BLaER1 treated with 17β-estradiol and CSF1 and Interleukin-3, amounts not matched to agents 10 nM and 100 nM (cell line): Measurements from ENCODE around the gene TTC39B.

ENCODE experiments used
- H3K27ac ChIP-seq, 11 experiments: shearing (Covaris generic); formaldehyde crosslinking; 2 replicates each; pipeline ENCODE4 v1.8.1; 2022
- H3K27me3 ChIP-seq, 11 experiments: shearing (Covaris generic); formaldehyde crosslinking; 2 replicates each; pipeline ENCODE4 v1.8.1; 2022
- H3K36me3 ChIP-seq, 11 experiments: shearing (Covaris generic); formaldehyde crosslinking; 2 replicates each; pipeline ENCODE4 v1.8.1; 2022
- H3K4me1 ChIP-seq, 10 experiments: shearing (Covaris generic); formaldehyde crosslinking; 2 replicates each; pipeline ENCODE4 v1.8.1; 2022
- H3K4me2 ChIP-seq, 11 experiments: shearing (Covaris generic); formaldehyde crosslinking; 2 replicates each; pipeline ENCODE4 v1.8.1; 2022
- H3K4me3 ChIP-seq, 10 experiments: shearing (Covaris generic); formaldehyde crosslinking; 2 replicates each; pipeline ENCODE4 v1.8.1; 2022
- H3K9ac ChIP-seq, 11 experiments: shearing (Covaris generic); formaldehyde crosslinking; 2 replicates each; pipeline ENCODE4 v1.8.1; 2022
- H3K9me3 ChIP-seq, 11 experiments: shearing (Covaris generic); formaldehyde crosslinking; replicated peaks in 1 of 11; 2 replicates each; pipeline ENCODE4 v1.8.1; 2022
- H4K20me1 ChIP-seq, 11 experiments: shearing (Covaris generic); formaldehyde crosslinking; 2 replicates each; pipeline ENCODE4 v1.8.1; 2022
- Cebpa-rat ChIP-seq, 11 experiments: shearing (Covaris generic); IDR thresholded peaks; 2 replicates each; pipeline ENCODE4 v1.8.1; 2022

Gene TTC39B

GRCh38 chr9:15132091-15132490 lies 174.9 kb downstream of the TTC39B start:
- H3K36me3 ChIP-seq, result no peaks in the 10 kb centered on the region
- H3K27ac ChIP-seq, result no peak overlapping the region
- no peaks in the 10 kb centered on the region for H3K9me3 ChIP-seq
- H3K9ac ChIP-seq, result no peak overlapping the region
- H3K4me2 ChIP-seq, result no peak overlapping the region
- TF ChIP-seq Cebpa-rat (IDR thresholded peaks at IDR 0.05), result no peak
- no peak overlapping the region for H3K4me3 ChIP-seq
- H3K27me3 ChIP-seq, result peaks cover 6 to 18% (median 13%) of the 10 kb centered on the region in 11 experiments; a peak in 20 of 22 replicates
- no peaks in the 10 kb centered on the region for H3K4me1 ChIP-seq
- H4K20me1 ChIP-seq, result no peaks in the 10 kb centered on the region

- H4K20me1 ChIP-seq, result no peaks in the 10 kb centered on the region
- no peak overlapping the region for H3K9ac ChIP-seq
- no peak overlapping the region for H3K4me3 ChIP-seq
- no peaks in the 10 kb centered on the region for H3K4me1 ChIP-seq
- no peaks in the 10 kb centered on the region for H3K9me3 ChIP-seq
- no peak overlapping the region for H3K27ac ChIP-seq
- no peak for TF ChIP-seq Cebpa-rat (IDR thresholded peaks at IDR 0.05)
- H3K27me3 ChIP-seq, result peaks cover 16 to 28% (median 23%) of the 10 kb centered on the region in 11 experiments
- no peak overlapping the region for H3K4me2 ChIP-seq
- H3K36me3 ChIP-seq, result no peaks in the 10 kb centered on the region
Measured at GRCh38 chr9:15131094-15131493, 175.9 kb downstream of the TTC39B start.

- Histone ChIP-seq H3K27me3 (peaks cover 21 to 35% (median 30%) of the 10 kb centered on the region in 11 experiments), H3K4me3 (no peak overlapping the region), H3K36me3 (no peaks in the 10 kb centered on the region), H3K9ac (no peak overlapping the region), H3K9me3 (no peaks in the 10 kb centered on the region), H3K4me1 (no peaks in the 10 kb centered on the region), H3K27ac (no peak overlapping the region), H4K20me1 (no peaks in the 10 kb centered on the region), H3K4me2 (no peak overlapping the region)
- no peak for TF ChIP-seq Cebpa-rat (IDR thresholded peaks at IDR 0.05)
Measured at GRCh38 chr9:15127831-15128230, 179.2 kb downstream of the TTC39B start.

- Histone ChIP-seq H3K4me1 (no peaks in the 10 kb centered on the region), H3K27ac (no peak overlapping the region), H3K9me3 (no peaks in the 10 kb centered on the region), H3K4me3 (no peak overlapping the region), H3K36me3 (no peaks in the 10 kb centered on the region), H3K27me3 (peaks cover 9 to 14% (median 12%) of the 10 kb centered on the region in 11 experiments), H3K9ac (no peak overlapping the region), H3K4me2 (no peak overlapping the region), H4K20me1 (no peaks in the 10 kb centered on the region)
- no peak for TF ChIP-seq Cebpa-rat (IDR thresholded peaks at IDR 0.05)
Measured at GRCh38 chr9:15121630-15122029, 185.4 kb downstream of the TTC39B start.

- H3K4me1 ChIP-seq, result no peaks in the 10 kb centered on the region
- no peaks in the 10 kb centered on the region for H3K27me3 ChIP-seq
- no peak overlapping the region for H3K9ac ChIP-seq
- TF ChIP-seq Cebpa-rat (IDR thresholded peaks at IDR 0.05), result no peak
- H3K9me3 ChIP-seq, result no peaks in the 10 kb centered on the region
- H4K20me1 ChIP-seq, result no peaks in the 10 kb centered on the region
- H3K27ac ChIP-seq, result no peak overlapping the region
- H3K4me2 ChIP-seq, result no peak overlapping the region
- no peak overlapping the region for H3K4me3 ChIP-seq
- no peaks in the 10 kb centered on the region for H3K36me3 ChIP-seq
Measured at GRCh38 chr9:15116130-15116580, 190.9 kb downstream of the TTC39B start.

GRCh38 chr9:15115702-15116101 lies 191.3 kb downstream of the TTC39B start:
- Histone ChIP-seq H3K36me3 (no peaks in the 10 kb centered on the region), H4K20me1 (no peaks in the 10 kb centered on the region), H3K4me2 (no peak overlapping the region), H3K9me3 (no peaks in the 10 kb centered on the region), H3K27ac (no peak overlapping the region), H3K9ac (no peak overlapping the region), H3K27me3 (no peaks in the 10 kb centered on the region), H3K4me1 (no peaks in the 10 kb centered on the region), H3K4me3 (no peak overlapping the region)
- no peak for TF ChIP-seq Cebpa-rat (IDR thresholded peaks at IDR 0.05)

- H3K4me2 ChIP-seq, result no peak overlapping the region
- H3K4me3 ChIP-seq, result no peak overlapping the region
- H3K9me3 ChIP-seq, result no peaks in the 10 kb centered on the region
- TF ChIP-seq Cebpa-rat (IDR thresholded peaks at IDR 0.05), result no peak
- H3K27ac ChIP-seq, result no peak overlapping the region
- no peak overlapping the region for H3K9ac ChIP-seq
- H4K20me1 ChIP-seq, result no peaks in the 10 kb centered on the region
- no peaks in the 10 kb centered on the region for H3K36me3 ChIP-seq
- no peaks in the 10 kb centered on the region for H3K4me1 ChIP-seq
- no peaks in the 10 kb centered on the region for H3K27me3 ChIP-seq
Measured at GRCh38 chr9:15115041-15115440, 192.0 kb downstream of the TTC39B start.
